Calu3 (cell line): Measurements from ENCODE around the gene USP24. TPM values are rescaled to one million over a fixed set of nuclear protein-coding genes. Genes with fewer than 3 reads are reported as not detected.

ENCODE experiments used
- BruUV-seq: library from RNA; stranded (reverse); fragments of 400-500 nt; replicated peaks from 2 replicates; lab custom pipeline; 2021; lab: Mats Ljungman, UMichigan
- CTCF ChIA-PET: fragments of 300-600 bp; sonication (Branson Sonifier 250); formaldehyde crosslinking; loops from one replicate; lab custom pipeline; 2022; ENCODE audit warnings: antibody characterized with exemption; lab: Charles Lee
- DNase-seq: peaks from one replicate; pipeline ENCODE4 v3.0.0; 2022
- H3K27ac Mint-ChIP-seq: one replicate; pipeline ENCODE4 v1.8.0; 2022; ENCODE audit warnings: mixed read lengths; ENCODE audit not compliant: unreplicated experiment
- H3K27me3 Mint-ChIP-seq: one replicate; pipeline ENCODE4 v1.8.0; 2022; ENCODE audit warnings: mixed read lengths; ENCODE audit not compliant: unreplicated experiment
- H3K36me3 Mint-ChIP-seq: one replicate; pipeline ENCODE4 v1.8.0; 2022; ENCODE audit warnings: mild to moderate bottlenecking, moderate library complexity, mixed read lengths; ENCODE audit not compliant: insufficient read depth, unreplicated experiment
- H3K4me1 Mint-ChIP-seq: one replicate; pipeline ENCODE4 v1.8.0; 2022; ENCODE audit warnings: mild to moderate bottlenecking, low read depth, mixed read lengths; ENCODE audit not compliant: unreplicated experiment
- H3K4me3 Mint-ChIP-seq: one replicate; pipeline ENCODE4 v1.8.0; 2022; ENCODE audit warnings: mild to moderate bottlenecking, low read depth, moderate library complexity, mixed read lengths; ENCODE audit not compliant: unreplicated experiment
- H3K9me3 Mint-ChIP-seq: one replicate; pipeline ENCODE4 v1.8.0; 2022; ENCODE audit warnings: low read depth, mixed read lengths; ENCODE audit not compliant: unreplicated experiment
- intact Hi-C: fragments of 100-400 bp; cut with micrococcal nuclease; formaldehyde crosslinking; loops from one replicate; pipeline ENCODE4 v1.10.0; 2022; ENCODE audit not compliant: unreplicated experiment
- total RNA-seq: library from RNA; stranded (reverse); gene quantifications from 2 replicates; pipeline ENCODE4 v1.2.3, GENCODE V29; 2022
- TF ChIP-seq, protein P1 (sequence below): fragments of 200-600 bp; IDR thresholded peaks from one replicate; pipeline ENCODE4 v1.8.0; 2022; ENCODE audit warnings: antibody characterized with exemption; ENCODE audit not compliant: unreplicated experiment

USP24 gene
- total RNA-seq, 1 experiment from 2014 or later, result 45.3 TPM

DNA sequence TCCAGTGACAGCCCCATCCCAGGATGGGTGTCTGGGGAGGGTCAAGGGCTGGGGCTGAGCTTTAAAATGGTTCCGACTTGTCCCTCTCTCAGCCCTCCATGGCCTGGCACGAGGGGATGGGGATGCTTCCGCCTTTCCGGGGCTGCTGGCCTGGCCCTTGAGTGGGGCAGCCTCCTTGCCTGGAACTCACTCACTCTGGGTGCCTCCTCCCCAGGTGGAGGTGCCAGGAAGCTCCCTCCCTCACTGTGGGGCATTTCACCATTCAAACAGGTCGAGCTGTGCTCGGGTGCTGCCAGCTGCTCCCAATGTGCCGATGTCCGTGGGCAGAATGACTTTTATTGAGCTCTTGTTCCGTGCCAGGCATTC lies 151.6 kb downstream of the USP24 start:
- DNase-seq, result no peak
- Mint-ChIP-seq H3K9me3 (no peaks in the 10 kb centered on the region), H3K27me3 (no peaks in the 10 kb centered on the region), H3K4me1 (no peaks in the 10 kb centered on the region), H3K4me3 (no peak overlapping the region), H3K27ac (no peak overlapping the region), H3K36me3 (peaks cover 38% of the 10 kb centered on the region)
- no TSS peak for BruUV-seq
- TF ChIP-seq, protein P1, sequence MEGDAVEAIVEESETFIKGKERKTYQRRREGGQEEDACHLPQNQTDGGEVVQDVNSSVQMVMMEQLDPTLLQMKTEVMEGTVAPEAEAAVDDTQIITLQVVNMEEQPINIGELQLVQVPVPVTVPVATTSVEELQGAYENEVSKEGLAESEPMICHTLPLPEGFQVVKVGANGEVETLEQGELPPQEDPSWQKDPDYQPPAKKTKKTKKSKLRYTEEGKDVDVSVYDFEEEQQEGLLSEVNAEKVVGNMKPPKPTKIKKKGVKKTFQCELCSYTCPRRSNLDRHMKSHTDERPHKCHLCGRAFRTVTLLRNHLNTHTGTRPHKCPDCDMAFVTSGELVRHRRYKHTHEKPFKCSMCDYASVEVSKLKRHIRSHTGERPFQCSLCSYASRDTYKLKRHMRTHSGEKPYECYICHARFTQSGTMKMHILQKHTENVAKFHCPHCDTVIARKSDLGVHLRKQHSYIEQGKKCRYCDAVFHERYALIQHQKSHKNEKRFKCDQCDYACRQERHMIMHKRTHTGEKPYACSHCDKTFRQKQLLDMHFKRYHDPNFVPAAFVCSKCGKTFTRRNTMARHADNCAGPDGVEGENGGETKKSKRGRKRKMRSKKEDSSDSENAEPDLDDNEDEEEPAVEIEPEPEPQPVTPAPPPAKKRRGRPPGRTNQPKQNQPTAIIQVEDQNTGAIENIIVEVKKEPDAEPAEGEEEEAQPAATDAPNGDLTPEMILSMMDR, result no peak
- intact Hi-C loops, result no loop called here
- CTCF ChIA-PET, result interaction anchor here (0.6 kb wide), 3 partner anchors 27 to 1538 kb away, joined by 3 to 4 read pairs (median 4); no protein-coding TSS in a partner anchor

- Mint-ChIP-seq H3K4me3 (no peak overlapping the region), H3K4me1 (no peaks in the 10 kb centered on the region), H3K27me3 (no peaks in the 10 kb centered on the region), H3K36me3 (peaks cover 38% of the 10 kb centered on the region), H3K27ac (no peak overlapping the region), H3K9me3 (no peaks in the 10 kb centered on the region)
- TF ChIP-seq, protein P1, result no peak
- BruUV-seq, result no TSS peak
- no peak for DNase-seq
- intact Hi-C loops, result no loop called here
- CTCF ChIA-PET, result interaction anchor here (0.6 kb wide), 3 partner anchors 27 to 1538 kb away, joined by 3 to 4 read pairs (median 4); no protein-coding TSS in a partner anchor
Observed at GRCh38 chr1:55062801-55063576, 152.2 kb downstream of the USP24 start.

DNA sequence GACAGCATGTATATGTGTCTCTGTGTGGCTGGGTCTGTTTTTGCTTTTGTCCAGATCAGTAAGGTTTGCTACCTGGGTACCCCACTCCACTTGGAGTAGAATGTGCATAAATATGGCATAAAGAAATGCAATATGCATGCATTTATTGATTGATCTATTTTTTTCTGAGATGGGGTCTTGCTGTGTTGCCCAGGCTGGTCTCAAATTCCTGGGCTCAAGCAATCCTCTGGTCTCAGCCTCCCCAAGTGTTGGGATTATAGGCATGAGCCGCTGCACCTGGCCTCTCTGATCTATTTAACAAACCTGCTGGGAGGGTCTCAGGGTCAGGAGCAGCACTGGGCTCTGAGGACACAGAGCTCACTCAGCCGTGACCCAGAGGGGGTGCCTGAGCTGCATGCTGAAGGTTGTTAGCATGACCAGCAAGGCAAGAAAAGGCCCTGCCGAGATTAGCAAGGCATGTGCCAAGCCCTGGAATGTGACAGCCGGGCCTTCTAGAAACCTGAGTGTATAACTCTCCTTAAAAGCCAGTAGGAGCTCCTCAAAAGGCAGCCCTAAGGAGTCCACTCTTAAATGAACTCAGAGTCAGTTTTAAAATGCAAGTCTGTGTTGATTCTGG lies 153.3 kb downstream of the USP24 start:
- BruUV-seq, result no TSS peak
- peaks cover 33% of the 10 kb centered on the region for H3K36me3 Mint-ChIP-seq
- H3K27ac Mint-ChIP-seq, result no peak overlapping the region
- H3K9me3 Mint-ChIP-seq, result no peaks in the 10 kb centered on the region
- H3K4me3 Mint-ChIP-seq, result no peak overlapping the region
- TF ChIP-seq, protein P1, result no peak
- H3K4me1 Mint-ChIP-seq, result no peaks in the 10 kb centered on the region
- CTCF ChIA-PET, result no interaction called here
- intact Hi-C loops, result no loop called here
- DNase-seq, result no peak
- no peaks in the 10 kb centered on the region for H3K27me3 Mint-ChIP-seq

GRCh38 chr1:55061000-55061705 lies 154.0 kb downstream of the USP24 start:
- Mint-ChIP-seq H3K9me3 (no peaks in the 10 kb centered on the region), H3K27ac (no peak overlapping the region), H3K4me3 (no peak overlapping the region), H3K36me3 (peaks cover 32% of the 10 kb centered on the region), H3K4me1 (no peaks in the 10 kb centered on the region), H3K27me3 (no peaks in the 10 kb centered on the region)
- no peak for DNase-seq
- TF ChIP-seq, protein P1, result no peak
- BruUV-seq, result no TSS peak
- intact Hi-C loops, result no loop called here
- CTCF ChIA-PET, result no interaction called here
